WI38 (cell line): ENCODE data around the gene CARD14.

Source experiments
- H3K4me3 ChIP-seq: 2 replicates; pipeline ENCODE4 v1.5.1; 2011; ENCODE audit warnings: low read depth, mild to moderate bottlenecking, control low read depth, low read length
- CTCF ChIP-seq: IDR thresholded peaks from 2 replicates; pipeline ENCODE4 v1.5.1; 2012; ENCODE audit warnings: low read depth, mild to moderate bottlenecking, control low read depth, low read length

The CARD14 gene

GRCh38 chr17:80246726-80247125 is 76.9 kb downstream of the CARD14 start:
- no peak for TF ChIP-seq CTCF

GRCh38 chr17:80247561-80247960 is 77.7 kb downstream of the CARD14 start:
- no peak for TF ChIP-seq CTCF
- no peak overlapping the region for H3K4me3 ChIP-seq

More at GRCh38 chr17:80246726-80247125, 76.9 kb downstream of the CARD14 start:
- H3K4me3 ChIP-seq: no peak overlapping the region

GRCh38 chr17:80248001-80248893 is 78.4 kb downstream of the CARD14 start:
- no peak overlapping the region for H3K4me3 ChIP-seq
- no peak for TF ChIP-seq CTCF

GRCh38 chr17:80248894-80249710 is 79.3 kb downstream of the CARD14 start:
- H3K4me3 ChIP-seq: no peak overlapping the region
- TF ChIP-seq CTCF: no peak

GRCh38 chr17:80251966-80252365 is 82.1 kb downstream of the CARD14 start:
- H3K4me3 ChIP-seq: no peak overlapping the region
- TF ChIP-seq CTCF: no peak

GRCh38 chr17:80252871-80253270 is 83.0 kb downstream of the CARD14 start:
- TF ChIP-seq CTCF: no peak
- H3K4me3 ChIP-seq: no peak overlapping the region
